ENCODE results near the gene TRIM33.

- TF ChIP-seq JUN (IDR thresholded peaks at IDR 0.05) (no peak), CTCF (IDR thresholded peaks at IDR 0.05) (no peak), RCOR1 (IDR thresholded peaks at IDR 0.05; ENCODE audit: low read depth, low read length) (no peak)
These were observed 80.0 kb downstream of the TRIM33 start for GRCh38 chr1:114431026-114431425.
